Astrocyte (in vitro differentiated cells and primary cell): ENCODE results near the gene LFNG. TPM values are rescaled to one million over a fixed set of nuclear protein-coding genes. Genes with fewer than 3 reads are reported as not detected.

Experiments used
- DNase-seq: peaks from one replicate; pipeline ENCODE4 v3.0.0-alpha.2; 2010; ENCODE audit warnings: low read depth
- FAIRE-seq: peaks from 2 replicates; lab custom pipeline; 2011; peaks lifted over from hg19 to GRCh38; lab: Jason Lieb, UNC
- H2AFZ ChIP-seq: 2 replicates; pipeline ENCODE4 v1.6.0; 2012; ENCODE audit warnings: low read depth, low read length, inconsistent platforms
- H3K27ac ChIP-seq: 2 replicates; pipeline ENCODE4 v1.5.1; 2011; ENCODE audit warnings: low read depth, low read length, inconsistent platforms
- H3K27me3 ChIP-seq: 2 replicates; pipeline ENCODE4 v1.6.0; 2011; ENCODE audit warnings: low read length, inconsistent platforms; ENCODE audit not compliant: insufficient read depth
- H3K36me3 ChIP-seq: 2 replicates; pipeline ENCODE4 v1.5.1; 2011; ENCODE audit warnings: low read length, inconsistent platforms; ENCODE audit not compliant: insufficient read depth
- H3K4me1 ChIP-seq: 2 replicates; pipeline ENCODE4 v1.5.1; 2011; ENCODE audit warnings: low read length, inconsistent platforms; ENCODE audit not compliant: insufficient read depth
- H3K4me2 ChIP-seq: 2 replicates; pipeline ENCODE4 v1.6.0; 2012; ENCODE audit warnings: low read length, inconsistent platforms
- H3K4me3 ChIP-seq: 2 replicates; pipeline ENCODE4 v1.5.1; 2011; ENCODE audit warnings: low read depth, mild to moderate bottlenecking, low read length, inconsistent platforms; ENCODE audit not compliant: insufficient read depth
- H3K79me2 ChIP-seq: 2 replicates; pipeline ENCODE4 v1.6.0; 2012; ENCODE audit warnings: mild to moderate bottlenecking, low read length, inconsistent platforms; ENCODE audit not compliant: insufficient read depth
- H3K9ac ChIP-seq: 2 replicates; pipeline ENCODE4 v1.6.0; 2012; ENCODE audit warnings: mild to moderate bottlenecking, low read length, inconsistent platforms
- H3K9me3 ChIP-seq: 2 replicates; pipeline ENCODE4 v1.5.1; 2012; ENCODE audit warnings: low read depth, mild to moderate bottlenecking, low read length, inconsistent platforms; ENCODE audit not compliant: insufficient read depth
- H4K20me1 ChIP-seq: 2 replicates; pipeline ENCODE4 v1.6.0; 2012; ENCODE audit warnings: low read length, inconsistent platforms; ENCODE audit not compliant: insufficient read depth
- H3K27ac Mint-ChIP-seq: one replicate; pipeline ENCODE4 v1.8.0; 2021; ENCODE audit warnings: mild to moderate bottlenecking, mixed read lengths; ENCODE audit not compliant: unreplicated experiment
- H3K27me3 Mint-ChIP-seq: one replicate; pipeline ENCODE4 v1.8.0; 2021; ENCODE audit warnings: low read depth, mixed read lengths; ENCODE audit not compliant: unreplicated experiment
- H3K36me3 Mint-ChIP-seq: one replicate; pipeline ENCODE4 v1.8.0; 2021; ENCODE audit warnings: low read depth, mixed read lengths; ENCODE audit not compliant: unreplicated experiment
- H3K4me1 Mint-ChIP-seq: one replicate; pipeline ENCODE4 v1.8.0; 2021; ENCODE audit warnings: low read depth, mixed read lengths; ENCODE audit not compliant: unreplicated experiment
- H3K4me3 Mint-ChIP-seq: one replicate; pipeline ENCODE4 v1.8.0; 2021; ENCODE audit warnings: mild to moderate bottlenecking, moderate library complexity, mixed read lengths; ENCODE audit not compliant: unreplicated experiment
- H3K9me3 Mint-ChIP-seq: one replicate; pipeline ENCODE4 v1.8.0; 2021; ENCODE audit warnings: mild to moderate bottlenecking, mixed read lengths; ENCODE audit not compliant: unreplicated experiment
- EZH2 ChIP-seq: IDR thresholded peaks from 2 replicates; pipeline ENCODE4 v1.6.1; 2012; ENCODE audit warnings: mild to moderate bottlenecking, low read length, inconsistent platforms; ENCODE audit not compliant: insufficient read depth
- microRNA-seq: library from miRNA; unstranded; fragments of <30 nt; microRNA quantifications from one replicate; pipeline ENCODE4 v1.2.0, GENCODE V29; 2020
- total RNA-seq: library from RNA; stranded (reverse); gene quantifications from 2 replicates; pipeline ENCODE4 v1.2.1, GENCODE V29; 2021
- TF ChIP-seq, protein P1 (sequence below): IDR thresholded peaks from 2 replicates; pipeline ENCODE4 v1.5.1; 2011; ENCODE audit warnings: low read depth, mild to moderate bottlenecking, inconsistent platforms, low read length, moderate library complexity; ENCODE audit not compliant: insufficient read depth

The LFNG gene
- total RNA-seq, 1 donor from 2014 or later: 58.6 TPM

DNA sequence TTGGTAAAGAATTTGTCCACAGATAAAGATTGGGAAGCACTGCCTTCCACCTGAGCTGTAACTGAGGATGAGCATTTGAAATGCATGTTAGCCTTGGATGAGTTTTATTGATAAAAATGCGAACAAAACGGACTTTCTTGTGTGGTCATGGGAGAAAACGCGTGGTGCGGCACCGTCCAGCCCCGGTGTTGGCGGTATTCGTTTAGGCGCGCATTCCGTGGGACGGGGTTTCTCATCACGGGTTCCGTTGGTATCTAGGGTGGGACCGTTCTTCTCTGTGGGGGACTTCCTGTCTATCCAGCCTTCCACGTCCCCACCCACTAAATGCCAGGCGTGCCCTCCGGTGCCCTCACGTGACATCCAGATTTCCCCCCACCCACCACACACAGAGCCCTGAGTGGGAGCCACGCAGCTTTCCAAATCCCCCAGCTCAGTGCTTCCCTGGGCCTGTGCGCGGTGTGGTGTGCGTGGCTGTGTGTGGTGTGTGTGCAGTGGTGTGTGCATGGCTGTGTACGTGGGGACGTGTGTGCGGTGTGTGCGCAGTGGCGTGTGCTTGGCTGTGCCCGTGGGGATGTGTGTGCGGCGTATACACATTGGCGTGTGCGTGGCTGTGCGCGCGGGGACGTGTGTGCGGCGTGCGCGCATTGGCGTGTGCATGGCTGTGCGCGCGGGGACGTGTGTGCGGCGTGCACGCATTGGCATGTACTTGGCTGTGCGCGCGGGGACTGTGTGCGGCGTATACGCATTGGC lies 57.3 kb downstream of the LFNG start:
- no peaks in the 10 kb centered on the region for H3K27me3 Mint-ChIP-seq
- Histone ChIP-seq H4K20me1 (no peaks in the 10 kb centered on the region), H3K79me2 (no peaks in the 10 kb centered on the region), H3K4me3 (no peak overlapping the region), H2AFZ (no peak overlapping the region), H3K27ac (no peak overlapping the region), H3K27me3 (no peaks in the 10 kb centered on the region), H3K9me3 (no peaks in the 10 kb centered on the region), H3K4me1 (peaks cover 8% of the 10 kb centered on the region), H3K36me3 (no peaks in the 10 kb centered on the region), H3K9ac (no peak overlapping the region), H3K4me2 (no peak overlapping the region)
- TF ChIP-seq EZH2: no peak
- TF ChIP-seq, protein P1, sequence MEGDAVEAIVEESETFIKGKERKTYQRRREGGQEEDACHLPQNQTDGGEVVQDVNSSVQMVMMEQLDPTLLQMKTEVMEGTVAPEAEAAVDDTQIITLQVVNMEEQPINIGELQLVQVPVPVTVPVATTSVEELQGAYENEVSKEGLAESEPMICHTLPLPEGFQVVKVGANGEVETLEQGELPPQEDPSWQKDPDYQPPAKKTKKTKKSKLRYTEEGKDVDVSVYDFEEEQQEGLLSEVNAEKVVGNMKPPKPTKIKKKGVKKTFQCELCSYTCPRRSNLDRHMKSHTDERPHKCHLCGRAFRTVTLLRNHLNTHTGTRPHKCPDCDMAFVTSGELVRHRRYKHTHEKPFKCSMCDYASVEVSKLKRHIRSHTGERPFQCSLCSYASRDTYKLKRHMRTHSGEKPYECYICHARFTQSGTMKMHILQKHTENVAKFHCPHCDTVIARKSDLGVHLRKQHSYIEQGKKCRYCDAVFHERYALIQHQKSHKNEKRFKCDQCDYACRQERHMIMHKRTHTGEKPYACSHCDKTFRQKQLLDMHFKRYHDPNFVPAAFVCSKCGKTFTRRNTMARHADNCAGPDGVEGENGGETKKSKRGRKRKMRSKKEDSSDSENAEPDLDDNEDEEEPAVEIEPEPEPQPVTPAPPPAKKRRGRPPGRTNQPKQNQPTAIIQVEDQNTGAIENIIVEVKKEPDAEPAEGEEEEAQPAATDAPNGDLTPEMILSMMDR: no peak
- H3K9me3 Mint-ChIP-seq: no peaks in the 10 kb centered on the region
- FAIRE-seq: no peak
- no peak overlapping the region for H3K4me3 Mint-ChIP-seq
- H3K4me1 Mint-ChIP-seq: peaks cover 13% of the 10 kb centered on the region
- H3K27ac Mint-ChIP-seq: no peak overlapping the region
- peaks cover 19% of the 10 kb centered on the region for H3K36me3 Mint-ChIP-seq
- no peak for DNase-seq

Small RNAs within 50 kb of the gene (microRNA-seq; reads per million reads assigned to microRNA genes)
- gene MIR4648: 2.5 reads per million

Other genes with a start within 250 kb of the LFNG start
- gene SNX8, start 205.3 kb upstream of the LFNG start, total RNA-seq: 20.9 and 28.9 TPM in 2 replicates
- gene EIF3B, start 164.9 kb upstream of the LFNG start, total RNA-seq: 198 and 213 TPM in 2 replicates
- gene CHST12, start 116.2 kb upstream of the LFNG start, total RNA-seq: 18.5 and 22.0 TPM in 2 replicates
- not detected in 2 replicates for gene GRIFIN, start 43.4 kb upstream of the LFNG start, total RNA-seq
- gene BRAT1, start 35.8 kb downstream of the LFNG start, total RNA-seq: 18.7 and 19.7 TPM in 2 replicates
- gene IQCE, start 39.2 kb downstream of the LFNG start, total RNA-seq: 13.1 and 13.8 TPM in 2 replicates
- gene TTYH3, start 112.2 kb downstream of the LFNG start, total RNA-seq: 264 and 273 TPM in 2 replicates
- gene AMZ1, start 168.4 kb downstream of the LFNG start, total RNA-seq: 3.4 and 5.7 TPM in 2 replicates